H1 (cell line): ENCODE measurements around the gene MICOS13. TPM values are rescaled to one million over a fixed set of nuclear protein-coding genes. Genes with fewer than 3 reads are reported as not detected.

ENCODE experiments used
- CTCF ChIA-PET: fragments of 300-600 bp; sonication (Branson Sonifier 250); formaldehyde crosslinking; loops from one replicate; lab custom pipeline; 2021; ENCODE audit not compliant: partially characterized antibody; lab: Charles Lee
- POLR2A ChIA-PET: fragments of 300-600 bp; sonication (Branson Sonifier 250); formaldehyde crosslinking; loops from one replicate; lab custom pipeline; 2021; ENCODE audit warnings: inconsistent platforms; ENCODE audit not compliant: partially characterized antibody; lab: Charles Lee
- DNase-seq, 2 experiments: peaks; one replicate each; pipeline versions ENCODE4 v3.0.0 to v3.0.0-alpha.2; 2010 to 2022; ENCODE audit warnings: low spot score in 2 of 2, low read depth in 1 of 2, mixed read lengths in 1 of 2
- FAIRE-seq: peaks from 2 replicates; lab custom pipeline; 2011; peaks lifted over from hg19 to GRCh38; lab: Jason Lieb, UNC
- H2AFZ ChIP-seq: 2 replicates; pipeline ENCODE4 v1.8.1; 2012; ENCODE audit warnings: low read length, inconsistent platforms
- H2AK5ac ChIP-seq: 2 replicates; pipeline ENCODE4 v1.6.1; 2013; ENCODE audit warnings: low read depth, low read length
- H2BK120ac ChIP-seq: replicated peaks from 2 replicates; pipeline ENCODE3; 2013; ENCODE audit warnings: low read depth, low read length, inconsistent platforms
- H2BK12ac ChIP-seq: 2 replicates; pipeline ENCODE4 v1.6.1; 2013; ENCODE audit warnings: low read depth, low read length
- H2BK15ac ChIP-seq: 2 replicates; pipeline ENCODE4 v1.6.1; 2013; ENCODE audit warnings: low read length
- H2BK20ac ChIP-seq: 2 replicates; pipeline ENCODE4 v1.6.1; 2013; ENCODE audit warnings: low read length
- H2BK5ac ChIP-seq: 2 replicates; pipeline ENCODE4 v1.6.1; 2013; ENCODE audit warnings: low read depth, low read length
- H3K14ac ChIP-seq: 2 replicates; pipeline ENCODE4 v1.6.1; 2013; ENCODE audit warnings: inconsistent platforms; ENCODE audit not compliant: insufficient read length
- H3K18ac ChIP-seq: 2 replicates; pipeline ENCODE4 v1.6.1; 2013; ENCODE audit warnings: low read length; ENCODE audit errors: extremely low read depth
- H3K23ac ChIP-seq: 2 replicates; pipeline ENCODE4 v1.6.1; 2013; ENCODE audit warnings: inconsistent platforms; ENCODE audit not compliant: insufficient read length
- H3K23me2 ChIP-seq: 2 replicates; pipeline ENCODE4 v1.6.1; 2013; ENCODE audit warnings: low read depth, low read length
- H3K27ac ChIP-seq: 2 replicates; pipeline ENCODE4 v1.6.1; 2011; ENCODE audit warnings: low read depth, low read length, inconsistent platforms
- H3K27me3 ChIP-seq, 4 experiments: replicated peaks in 1 of 4; 1 replicate in 1 of 4; 2 replicates in 3 of 4; pipeline versions ENCODE4 v1.6.1 to v1.8.1; 2011 to 2013; ENCODE audit warnings: low read length in 3 of 4, mild to moderate bottlenecking in 3 of 4, inconsistent platforms in 2 of 4, mixed read lengths in 2 of 4, moderate library complexity in 1 of 4; ENCODE audit not compliant: control insufficient read depth in 3 of 4, insufficient read depth in 3 of 4; ENCODE audit errors: extremely low read depth in 1 of 4
- H3K36me3 ChIP-seq, 4 experiments: 2 replicates each; pipeline versions ENCODE4 v1.6.1 to v1.8.1; 2011 to 2013; ENCODE audit warnings: mild to moderate bottlenecking in 4 of 4, low read length in 3 of 4, moderate library complexity in 2 of 4, control low read depth in 1 of 4, inconsistent platforms in 1 of 4; ENCODE audit not compliant: insufficient read depth in 4 of 4, control insufficient read depth in 2 of 4
- H3K4ac ChIP-seq: replicated peaks from 2 replicates; pipeline ENCODE3; 2013; ENCODE audit warnings: low read length, low read depth, mixed read lengths, inconsistent platforms; ENCODE audit not compliant: insufficient read length
- H3K4me1 ChIP-seq, 4 experiments: replicated peaks in 1 of 4; 1 replicate in 1 of 4; 2 replicates in 3 of 4; pipeline versions ENCODE4 v1.6.1 to v1.8.1; 2011 to 2013; ENCODE audit warnings: low read length in 3 of 4, inconsistent platforms in 2 of 4, mixed read lengths in 1 of 4; ENCODE audit not compliant: insufficient read depth in 4 of 4, control insufficient read depth in 3 of 4
- H3K4me2 ChIP-seq, 2 experiments: 2 replicates each; pipeline versions ENCODE4 v1.6.1 to v1.8.1; 2011 to 2013; ENCODE audit warnings: low read depth in 2 of 2, low read length in 2 of 2, control low read depth in 1 of 2, inconsistent platforms in 1 of 2, mild to moderate bottlenecking in 1 of 2; ENCODE audit not compliant: insufficient read depth in 1 of 2
- H3K4me3 ChIP-seq, 4 experiments: fragments of 200-600, 300-600 bp in 1 of 4; sonication (generic), shearing (Covaris generic), sonication (Bioruptor Twin) in 1 of 4; 2 replicates each; pipeline versions ENCODE4 v1.5.1 to v1.8.1; 2011 to 2016; ENCODE audit warnings: low read length in 4 of 4, low read depth in 3 of 4, control low read depth in 2 of 4, inconsistent platforms in 2 of 4, mild to moderate bottlenecking in 2 of 4, mixed read lengths in 1 of 4, moderate library complexity in 1 of 4; ENCODE audit not compliant: insufficient read depth in 2 of 4; ENCODE audit errors: extremely low read depth in 1 of 4
- H3K56ac ChIP-seq: replicated peaks from 2 replicates; pipeline ENCODE3; 2013; ENCODE audit warnings: low read depth, mild to moderate bottlenecking, mixed read lengths, low read length, inconsistent platforms; ENCODE audit not compliant: insufficient read length
- H3K79me1 ChIP-seq: 2 replicates; pipeline ENCODE4 v1.6.1; 2013; ENCODE audit warnings: low read depth, low read length, control low read depth
- H3K79me2 ChIP-seq, 2 experiments: 2 replicates each; pipeline versions ENCODE4 v1.6.1 to v1.8.1; 2012 to 2013; ENCODE audit warnings: low read length in 2 of 2, mild to moderate bottlenecking in 2 of 2, inconsistent platforms in 1 of 2; ENCODE audit not compliant: insufficient read depth in 2 of 2, control insufficient read depth in 1 of 2
- H3K9ac ChIP-seq, 4 experiments: replicated peaks in 1 of 4; 1 replicate in 1 of 4; 2 replicates in 3 of 4; pipeline versions ENCODE4 v1.6.1 to v1.8.1; 2011 to 2013; ENCODE audit warnings: low read depth in 3 of 4, low read length in 3 of 4, control low read depth in 2 of 4, mild to moderate bottlenecking in 2 of 4, moderate library complexity in 2 of 4, inconsistent platforms in 1 of 4; ENCODE audit errors: extremely low read depth in 1 of 4
- H3K9me3 ChIP-seq, 2 experiments: 2 replicates each; pipeline versions ENCODE4 v1.6.1 to v1.8.1; 2012 to 2013; ENCODE audit warnings: mild to moderate bottlenecking in 2 of 2, moderate library complexity in 2 of 2, control low read depth in 1 of 2, inconsistent platforms in 1 of 2, low read depth in 1 of 2, low read length in 1 of 2, mixed read lengths in 1 of 2; ENCODE audit not compliant: insufficient read depth in 2 of 2
- H4K20me1 ChIP-seq, 2 experiments: replicated peaks in 1 of 2; 2 replicates each; pipeline versions ENCODE3 to v1.8.1; 2011 to 2013; ENCODE audit warnings: inconsistent platforms in 2 of 2, low read length in 2 of 2, mild to moderate bottlenecking in 1 of 2; ENCODE audit not compliant: insufficient read depth in 2 of 2, control insufficient read depth in 1 of 2
- H4K5ac ChIP-seq: 2 replicates; pipeline ENCODE4 v1.6.1; 2013; ENCODE audit warnings: low read length, low read depth, mixed read lengths, inconsistent platforms; ENCODE audit not compliant: insufficient read length
- H4K8ac ChIP-seq: 2 replicates; pipeline ENCODE4 v1.8.0; 2013; ENCODE audit warnings: mild to moderate bottlenecking, moderate library complexity, low read length, inconsistent platforms; ENCODE audit not compliant: insufficient read depth; ENCODE audit errors: extremely low read depth
- H4K91ac ChIP-seq: replicated peaks from 2 replicates; pipeline ENCODE3; 2013; ENCODE audit warnings: low read length, mixed read lengths, inconsistent platforms; ENCODE audit not compliant: insufficient read length
- CBX5 ChIP-seq: fragments of 300-800, 300-1000 bp; sonication (generic); IDR thresholded peaks from 2 replicates; pipeline ENCODE4 v1.7.1; 2016; ENCODE audit warnings: antibody characterized with exemption, low read length, low read depth
- HDAC6 ChIP-seq: IDR thresholded peaks from one replicate; pipeline ENCODE4 v1.7.1; 2012; ENCODE audit warnings: low read depth, mild to moderate bottlenecking, inconsistent platforms, low read length, moderate library complexity
- NRF1 ChIP-seq: IDR thresholded peaks from 2 replicates; pipeline ENCODE4 v1.6.1; 2011; ENCODE audit warnings: mild to moderate bottlenecking, low read depth, low read length, improper control_type of control experiment
- SIRT6 ChIP-seq: IDR thresholded peaks from one replicate; pipeline ENCODE4 v1.7.1; 2012; ENCODE audit warnings: low read length, inconsistent platforms
- YY1 ChIP-seq: IDR thresholded peaks from 2 replicates; pipeline ENCODE4 v1.6.1; 2011; ENCODE audit warnings: low read depth, mild to moderate bottlenecking, low read length
- WGBS, 2 experiments: shearing (Covaris generic) in 1 of 2; methylation state at CpG; one replicate each; pipeline versions ENCODE4 v1.1.6 to v1.1.7; 2013 to 2015; ENCODE audit warnings: low lambda C conversion rate in 2 of 2, mixed read lengths in 2 of 2, inconsistent platforms in 1 of 2, low coverage in 1 of 2, missing lambda C conversion rate in 1 of 2; ENCODE audit not compliant: insufficient replicate concordance in 2 of 2, insufficient coverage in 1 of 2, insufficient read length in 1 of 2; ENCODE audit errors: extremely low coverage in 1 of 2, missing lambda C conversion rate in 1 of 2; 5-methylcytosine and 5-hydroxymethylcytosine counted together
- polyA plus RNA-seq, 7 experiments: library from polyadenylated mRNA; depleted of rRNA in 3 of 7; stranded (reverse) in 5 of 7; unstranded in 2 of 7; fragments of >200 nt in 5 of 7; fragments of 200-250 nt in 2 of 7; gene quantifications; 1 replicate in 5 of 7; 2 replicates in 1 of 7; 4 replicates in 1 of 7; pipeline versions ENCODE4 v1.2.1 to v1.2.3, GENCODE V29; 2011 to 2013; ENCODE audit warnings: missing spikeins in 2 of 7, mixed read lengths in 2 of 7
- total RNA-seq: library from RNA; stranded (reverse); fragmentation: NEBNext Ultra II Directional; extraction: Animal tissue kit (Norgen Biotek cat#: 25700); gene quantifications from 2 replicates; pipeline ENCODE4 v1.2.1, GENCODE V29; 2021

The MICOS13 gene
- total and polyA plus RNA-seq, 2 of the 8 experiments (the other 6 are each of a cell fraction or from before 2014, with no cell fraction given) = 17.3 to 36.1 TPM

GRCh38 chr19:5641171-5641570 is 39.1 kb downstream of the MICOS13 start:
- no peak overlapping the region for H2BK120ac ChIP-seq
- 92% methylated on average over 4 of the region's 4 CpGs; no CpG with 5 or more reads in 1 of the 2 experiments for WGBS, 2 experiments
- no peak overlapping the region for H2BK5ac ChIP-seq
- no peak overlapping the region for H3K4me3 ChIP-seq
- H3K4me1 ChIP-seq = no peaks in the 10 kb centered on the region
- H4K8ac ChIP-seq = no peak overlapping the region
- ChIA-PET CTCF (interaction anchor here (1.3 kb wide), 1 partner anchor 48 kb away, joined by 3 read pairs; the partner anchor contains the start of gene RPL36), POLR2A (interaction anchor here (0.7 to 0.9 kb wide), 2 partner anchors 14 to 18 kb away, joined by 3 read pairs; partner anchors contain the start of genes SAFB and SAFB2)
- H3K14ac ChIP-seq = no peak overlapping the region
- peaks cover 20 to 21% of the 10 kb centered on the region in 2 experiments for H4K20me1 ChIP-seq
- no peak overlapping the region for H2BK15ac ChIP-seq
- no peak for DNase-seq
- H3K27ac ChIP-seq = no peak overlapping the region
- peaks cover 9% of the 10 kb centered on the region for H3K79me1 ChIP-seq
- no peak for FAIRE-seq
- no peak overlapping the region for H4K5ac ChIP-seq
- no peaks in the 10 kb centered on the region for H3K9me3 ChIP-seq
- no peak overlapping the region for H3K23ac ChIP-seq
- H3K56ac ChIP-seq = no peak overlapping the region
- no peaks in the 10 kb centered on the region for H3K23me2 ChIP-seq
- TF ChIP-seq YY1 = no peak
- TF ChIP-seq NRF1 = no peak
- no peak for TF ChIP-seq CBX5
- TF ChIP-seq HDAC6 = no peak
- TF ChIP-seq SIRT6 = no peak
- H3K4ac ChIP-seq = no peak overlapping the region
- H3K79me2 ChIP-seq = peaks cover 3 to 89% of the 10 kb centered on the region in 2 experiments
- H3K18ac ChIP-seq = no peak overlapping the region
- H2AFZ ChIP-seq = no peak overlapping the region
- H3K9ac ChIP-seq = no peak overlapping the region
- no peak overlapping the region for H3K4me2 ChIP-seq
- H3K36me3 ChIP-seq = peaks cover 9 to 49% (median 37%) of the 10 kb centered on the region in 4 experiments
- H2BK12ac ChIP-seq = no peak overlapping the region
- H3K27me3 ChIP-seq = no peaks in the 10 kb centered on the region
- no peak overlapping the region for H4K91ac ChIP-seq
- no peak overlapping the region for H2AK5ac ChIP-seq
- no peak overlapping the region for H2BK20ac ChIP-seq
